Transverse colon (tissue), 4 donors: ENCODE measurements around the gene COX7A1.

Source experiments
- EP300 ChIP-seq: sonication (generic); formaldehyde crosslinking; IDR thresholded peaks from one replicate; pipeline ENCODE4 v1.6.1; 2017; ENCODE audit warnings: antibody characterized with exemption, low read depth
- POLR2A ChIP-seq: fragments of 450-650 bp; IDR thresholded peaks from one replicate; pipeline ENCODE4 v1.6.1; 2016; ENCODE audit warnings: antibody characterized with exemption, mild to moderate bottlenecking, moderate library complexity
- POLR2AphosphoS5 ChIP-seq, 3 donors: sonication (generic); formaldehyde crosslinking; IDR thresholded peaks; one replicate each; pipeline ENCODE4 v1.6.1; 2016; ENCODE audit warnings: antibody characterized with exemption in 3 of 3
- TF ChIP-seq, protein P1 (sequence below), 5 experiments: fragments of 200-600 bp in 3 of 5; fragments of 450-650 bp in 2 of 5; sonication (generic) in 3 of 5; IDR thresholded peaks; 1 replicate in 2 of 5; 2 replicates in 3 of 5; pipeline ENCODE4 v1.5.1; 2016 to 2017; ENCODE audit warnings: antibody characterized with exemption in 5 of 5, inconsistent platforms in 3 of 5, mild to moderate bottlenecking in 2 of 5, moderate library complexity in 1 of 5

DNA sequence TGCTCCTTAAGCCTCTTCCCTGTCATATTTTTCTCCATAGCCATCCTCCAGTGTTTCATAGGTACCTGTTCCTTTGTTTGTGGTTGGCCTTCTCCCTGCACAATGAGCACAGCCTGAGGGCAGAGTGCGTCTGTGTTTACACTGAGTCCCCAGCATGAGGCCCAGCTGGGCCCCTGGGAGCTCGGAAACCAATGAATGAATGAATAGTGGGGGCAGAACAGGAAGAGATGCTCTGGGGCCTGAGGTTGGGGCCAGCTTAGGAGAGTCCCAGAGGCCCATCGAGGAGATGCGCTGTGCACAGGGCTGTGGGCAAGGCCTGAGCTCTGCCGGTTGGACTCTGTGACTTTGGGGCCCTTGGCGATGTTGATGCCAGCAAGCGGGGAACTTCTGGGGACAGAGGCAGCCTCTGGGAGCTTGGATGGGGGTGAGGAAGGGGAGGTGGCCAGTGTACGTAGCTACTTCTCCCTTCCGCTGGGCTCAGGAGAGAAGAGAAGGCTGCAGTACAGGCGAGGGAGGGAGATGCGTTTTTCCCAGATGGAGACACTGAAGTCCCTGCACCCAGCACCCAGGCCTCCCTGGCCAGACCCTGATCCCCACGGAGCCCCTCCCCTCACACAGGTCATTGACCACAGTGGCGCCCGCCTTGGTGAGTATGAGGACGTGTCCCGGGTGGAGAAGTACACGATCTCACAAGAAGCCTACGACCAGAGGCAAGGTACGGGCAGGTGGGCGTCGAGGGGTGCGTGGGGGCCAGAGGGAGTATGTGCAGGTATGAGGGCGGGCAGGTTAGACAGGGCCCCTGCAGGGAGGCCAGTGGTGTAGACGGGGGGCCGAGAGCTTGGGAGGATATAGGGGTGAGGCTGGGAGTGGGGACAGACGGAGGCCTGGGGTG lies 31.9 kb downstream of the COX7A1 start:
- TF ChIP-seq, protein P1, sequence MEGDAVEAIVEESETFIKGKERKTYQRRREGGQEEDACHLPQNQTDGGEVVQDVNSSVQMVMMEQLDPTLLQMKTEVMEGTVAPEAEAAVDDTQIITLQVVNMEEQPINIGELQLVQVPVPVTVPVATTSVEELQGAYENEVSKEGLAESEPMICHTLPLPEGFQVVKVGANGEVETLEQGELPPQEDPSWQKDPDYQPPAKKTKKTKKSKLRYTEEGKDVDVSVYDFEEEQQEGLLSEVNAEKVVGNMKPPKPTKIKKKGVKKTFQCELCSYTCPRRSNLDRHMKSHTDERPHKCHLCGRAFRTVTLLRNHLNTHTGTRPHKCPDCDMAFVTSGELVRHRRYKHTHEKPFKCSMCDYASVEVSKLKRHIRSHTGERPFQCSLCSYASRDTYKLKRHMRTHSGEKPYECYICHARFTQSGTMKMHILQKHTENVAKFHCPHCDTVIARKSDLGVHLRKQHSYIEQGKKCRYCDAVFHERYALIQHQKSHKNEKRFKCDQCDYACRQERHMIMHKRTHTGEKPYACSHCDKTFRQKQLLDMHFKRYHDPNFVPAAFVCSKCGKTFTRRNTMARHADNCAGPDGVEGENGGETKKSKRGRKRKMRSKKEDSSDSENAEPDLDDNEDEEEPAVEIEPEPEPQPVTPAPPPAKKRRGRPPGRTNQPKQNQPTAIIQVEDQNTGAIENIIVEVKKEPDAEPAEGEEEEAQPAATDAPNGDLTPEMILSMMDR (IDR thresholded peaks at IDR 0.05) = no peak
- TF ChIP-seq POLR2AphosphoS5 (IDR thresholded peaks at IDR 0.05) (no peak), POLR2A (no peak), EP300 (no peak)
